Naive thymus-derived CD4-positive, alpha-beta T cell (primary cell): ENCODE measurements around the gene PLOD1. TPM values are rescaled to one million over a fixed set of nuclear protein-coding genes. Genes with fewer than 3 reads are reported as not detected.
A peak's percentile ranks its signal among the peaks of the same experiment; 100 is the strongest.

Source experiments
- ATAC-seq: fragments of 150-1000 bp; cut with Tn5 transposase; 2 replicates; pipeline ENCODE4 v1.10.0; 2021; ENCODE audit warnings: mild to moderate bottlenecking, moderate library complexity
- CTCF ChIA-PET: fragments of 350-600 bp; sonication (Branson Sonifier 250); formaldehyde crosslinking; loops from one replicate; lab custom pipeline; 2021; ENCODE audit warnings: antibody characterized with exemption; lab: Charles Lee
- POLR2A ChIA-PET: fragments of 350-600 bp; sonication (Branson Sonifier 250); formaldehyde crosslinking; loops from one replicate; lab custom pipeline; 2021; ENCODE audit warnings: antibody characterized with exemption, inconsistent platforms; lab: Charles Lee
- DNase-seq, 9 donors: peaks; one replicate each; pipeline versions ENCODE4 v3.0.0 to v3.0.0-alpha.2; 2020 to 2022; ENCODE audit warnings: mixed read lengths in 1 of 9
- H3K27ac ChIP-seq: one replicate; pipeline ENCODE4 v1.7.0; 2013; ENCODE audit warnings: mild to moderate bottlenecking, low read depth, low read length, moderate library complexity
- H3K27me3 ChIP-seq, 2 donors: one replicate each; pipeline ENCODE4 v1.7.0; 2013; ENCODE audit warnings: low read length in 2 of 2, mild to moderate bottlenecking in 2 of 2, moderate library complexity in 2 of 2; ENCODE audit not compliant: control insufficient read depth in 2 of 2, insufficient read depth in 2 of 2
- H3K36me3 ChIP-seq, 3 experiments: 1 replicate in 2 of 3; 2 replicates in 1 of 3; pipeline ENCODE4 v1.7.0; 2013; ENCODE audit warnings: low read length in 3 of 3, mild to moderate bottlenecking in 3 of 3, moderate library complexity in 1 of 3; ENCODE audit not compliant: insufficient read depth in 3 of 3, control insufficient read depth in 2 of 3
- H3K4me1 ChIP-seq, 2 donors: one replicate each; pipeline ENCODE4 v1.7.0; 2013; ENCODE audit warnings: low read length in 2 of 2, mild to moderate bottlenecking in 2 of 2, moderate library complexity in 1 of 2; ENCODE audit not compliant: control insufficient read depth in 2 of 2, insufficient read depth in 2 of 2
- H3K4me3 ChIP-seq: 2 replicates; pipeline ENCODE4 v1.7.0; 2013; ENCODE audit warnings: mild to moderate bottlenecking, low read length
- H3K9me3 ChIP-seq, 3 experiments: 1 replicate in 2 of 3; 2 replicates in 1 of 3; pipeline ENCODE4 v1.7.0; 2013; ENCODE audit warnings: low read length in 3 of 3; ENCODE audit not compliant: control insufficient read depth in 2 of 3
- H3K27ac Mint-ChIP-seq, 9 donors: one replicate each; pipeline ENCODE4 v1.8.0; 2020 to 2022; ENCODE audit warnings: mixed read lengths in 9 of 9, mild to moderate bottlenecking in 8 of 9, moderate library complexity in 5 of 9, inconsistent platforms in 2 of 9
- H3K27me3 Mint-ChIP-seq, 5 donors: one replicate each; pipeline ENCODE4 v1.8.0; 2021 to 2022; ENCODE audit warnings: mixed read lengths in 5 of 5, mild to moderate bottlenecking in 1 of 5
- H3K36me3 Mint-ChIP-seq, 5 donors: one replicate each; pipeline ENCODE4 v1.8.0; 2020 to 2022; ENCODE audit warnings: mixed read lengths in 5 of 5, mild to moderate bottlenecking in 3 of 5, inconsistent platforms in 1 of 5
- H3K4me1 Mint-ChIP-seq, 7 donors: one replicate each; pipeline ENCODE4 v1.8.0; 2020 to 2022; ENCODE audit warnings: mixed read lengths in 7 of 7, mild to moderate bottlenecking in 3 of 7, inconsistent platforms in 1 of 7
- H3K4me3 Mint-ChIP-seq, 10 donors: one replicate each; pipeline ENCODE4 v1.8.0; 2020 to 2022; ENCODE audit warnings: mild to moderate bottlenecking in 10 of 10, mixed read lengths in 10 of 10, moderate library complexity in 6 of 10, inconsistent platforms in 2 of 10
- H3K9me3 Mint-ChIP-seq, 11 donors: one replicate each; pipeline ENCODE4 v1.8.0; 2020 to 2022; ENCODE audit warnings: mixed read lengths in 11 of 11, mild to moderate bottlenecking in 4 of 11, inconsistent platforms in 1 of 11, moderate library complexity in 1 of 11
- intact Hi-C, 2 donors: fragments of 100-400 bp; cut with micrococcal nuclease; formaldehyde crosslinking; loops; one replicate each; pipeline ENCODE4 v1.15.1; 2023
- polyA plus RNA-seq, 2 donors: library from polyadenylated mRNA; unstranded; fragments of 300-500 nt; fragmentation: Illumina TruSeq; gene quantifications; one replicate each; pipeline ENCODE4 v1.2.3, GENCODE V29; 2021
- total RNA-seq, 6 experiments: library from RNA in 5 of 6; stranded (reverse) in 5 of 6; gene quantifications; 1 replicate in 5 of 6; 2 replicates in 1 of 6; pipeline ENCODE4 v1.2.3 and lab custom pipeline; 2021 to 2026

PLOD1 gene
- total and polyA plus RNA-seq, 7 experiments from 2014 or later, result 1.8 to 24.2 (median 4.2) TPM

- intact Hi-C loops, result no loop called here
Measured at GRCh38 chr1:11961230-11961629, 26.7 kb downstream of the PLOD1 start.

DNA sequence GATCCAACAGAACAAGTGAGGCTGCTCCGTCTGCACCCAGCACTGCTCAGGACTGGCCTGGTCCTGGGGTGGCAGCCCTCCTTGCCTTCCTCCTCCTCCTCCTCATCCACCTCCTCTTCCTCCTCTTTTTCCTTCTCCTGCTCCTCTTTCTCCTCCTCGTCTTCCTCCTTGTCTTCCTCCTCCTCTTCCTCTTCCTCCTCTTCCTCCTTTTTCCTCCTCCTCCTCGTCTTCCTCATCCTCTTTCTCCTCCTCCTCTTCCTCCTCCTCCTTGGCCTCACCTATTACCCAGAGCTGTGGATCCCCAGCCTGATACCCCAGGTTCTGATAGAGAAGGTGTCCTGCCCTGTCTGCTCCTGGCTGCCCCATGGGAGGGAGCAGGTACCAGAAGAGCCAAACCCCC is 29.1 kb downstream of the PLOD1 start:
- H3K27ac ChIP-seq, result no peak overlapping the region
- DNase-seq (no peak), ATAC-seq (no peak)
- H3K9me3 ChIP-seq, result no peaks in the 10 kb centered on the region
- Mint-ChIP-seq H3K27me3 (no peaks in the 10 kb centered on the region), H3K4me3 (no peak overlapping the region), H3K9me3 (no peaks in the 10 kb centered on the region), H3K4me1 (peaks cover 0 to 5% (median 0%) of the 10 kb centered on the region in 7 donors), H3K27ac (no peak overlapping the region), H3K36me3 (peaks cover 0 to 8% (median 0%) of the 10 kb centered on the region in 5 donors)
- H3K27me3 ChIP-seq, result no peaks in the 10 kb centered on the region
- H3K4me3 ChIP-seq, result no peak overlapping the region
- H3K36me3 ChIP-seq, result no peaks in the 10 kb centered on the region
- ChIA-PET CTCF (no interaction called here), POLR2A (no interaction called here)
- intact Hi-C loops, result no loop called here
- no peaks in the 10 kb centered on the region for H3K4me1 ChIP-seq

More at GRCh38 chr1:11961230-11961629, 26.7 kb downstream of the PLOD1 start:
- H3K36me3 ChIP-seq, result no peaks in the 10 kb centered on the region
- no peak overlapping the region for H3K4me3 ChIP-seq
- no peak overlapping the region for H3K4me3 Mint-ChIP-seq
- H3K9me3 Mint-ChIP-seq, result no peaks in the 10 kb centered on the region
- H3K27ac Mint-ChIP-seq, result no peak overlapping the region
- no peaks in the 10 kb centered on the region for H3K27me3 Mint-ChIP-seq
- no peaks in the 10 kb centered on the region for H3K9me3 ChIP-seq
- ChIA-PET CTCF (interaction anchor here (0.7 kb wide), 2 partner anchors 42 to 85 kb away, joined by 3 to 4 read pairs; no protein-coding TSS in a partner anchor), POLR2A (no interaction called here)
- no peaks in the 10 kb centered on the region for H3K27me3 ChIP-seq
- no peaks in the 10 kb centered on the region for H3K4me1 ChIP-seq
- ATAC-seq (no peak), DNase-seq (no peak)
- peaks cover 0 to 5% (median 0%) of the 10 kb centered on the region in 7 donors for H3K4me1 Mint-ChIP-seq
- H3K27ac ChIP-seq, result no peak overlapping the region
- peaks cover 0 to 3% (median 0%) of the 10 kb centered on the region in 5 donors for H3K36me3 Mint-ChIP-seq

DNA sequence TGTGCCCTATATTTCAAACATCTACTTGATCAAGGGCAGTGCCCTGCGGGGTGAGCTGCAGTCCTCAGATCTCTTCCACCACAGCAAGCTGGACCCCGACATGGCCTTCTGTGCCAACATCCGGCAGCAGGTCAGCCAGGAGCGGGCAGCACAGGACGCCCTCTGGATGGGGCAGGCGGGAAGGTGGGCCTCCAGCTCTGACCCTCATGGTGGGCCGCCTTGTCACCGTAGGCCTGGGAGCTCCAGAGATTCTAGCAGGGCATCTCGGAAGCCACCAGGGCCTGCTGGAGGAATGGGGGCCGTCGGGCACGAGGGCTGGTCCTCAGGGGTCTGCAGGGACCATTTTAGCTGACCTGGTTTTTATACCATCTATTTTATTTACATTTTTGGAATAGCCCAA is 30.1 kb downstream of the PLOD1 start:
- Mint-ChIP-seq H3K36me3 (peaks cover 0 to 8% (median 0%) of the 10 kb centered on the region in 5 donors), H3K27me3 (no peaks in the 10 kb centered on the region), H3K27ac (no peak overlapping the region), H3K4me3 (no peak overlapping the region), H3K4me1 (peaks cover 0 to 5% (median 0%) of the 10 kb centered on the region in 7 donors), H3K9me3 (no peaks in the 10 kb centered on the region)
- no peaks in the 10 kb centered on the region for H3K9me3 ChIP-seq
- H3K36me3 ChIP-seq, result no peaks in the 10 kb centered on the region
- ATAC-seq (no peak), DNase-seq (no peak)
- H3K27ac ChIP-seq, result no peak overlapping the region
- no peak overlapping the region for H3K4me3 ChIP-seq
- intact Hi-C loops, result no loop called here
- H3K27me3 ChIP-seq, result no peaks in the 10 kb centered on the region
- H3K4me1 ChIP-seq, result no peaks in the 10 kb centered on the region
- CTCF ChIA-PET, result no interaction called here
- POLR2A ChIA-PET, result no interaction called here

DNA sequence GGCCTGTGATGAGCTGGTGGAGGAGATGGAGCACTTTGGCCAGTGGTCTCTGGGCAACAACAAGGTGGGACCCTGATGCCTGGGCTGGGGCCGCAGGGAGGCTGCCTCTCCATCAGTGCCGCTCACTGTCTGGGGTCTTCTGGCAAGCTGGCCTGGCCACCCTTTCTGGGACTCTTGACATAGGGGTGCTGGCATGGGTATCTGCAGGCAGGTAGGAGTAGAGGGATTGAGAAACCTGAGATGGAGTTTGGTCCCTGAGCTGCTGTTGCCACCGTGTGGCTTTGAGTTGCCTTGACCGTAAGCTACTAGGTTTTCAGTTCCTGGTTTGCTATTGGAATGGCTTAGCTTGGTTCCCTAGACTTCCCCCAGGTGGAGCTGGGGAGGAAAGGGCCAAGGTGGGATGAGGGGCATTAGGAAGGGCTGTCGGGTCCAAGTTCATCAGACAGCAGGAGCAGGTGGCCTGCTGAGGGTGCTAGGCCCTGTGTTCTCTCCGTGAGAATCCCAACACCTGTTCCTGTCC is 32.6 kb downstream of the PLOD1 start:
- Mint-ChIP-seq H3K36me3 (peaks cover 0 to 8% (median 0%) of the 10 kb centered on the region in 5 donors), H3K4me3 (no peak overlapping the region), H3K27me3 (no peaks in the 10 kb centered on the region), H3K27ac (peak overlapping the region in 1 of 9 donors; percentile 30), H3K4me1 (peaks cover 0 to 8% (median 0%) of the 10 kb centered on the region in 7 donors), H3K9me3 (no peaks in the 10 kb centered on the region)
- POLR2A ChIA-PET, result interaction anchor here (1.1 kb wide), 1 partner anchor 57 kb away, joined by 4 read pairs; no protein-coding TSS in a partner anchor
- H3K27me3 ChIP-seq, result no peaks in the 10 kb centered on the region
- no peaks in the 10 kb centered on the region for H3K36me3 ChIP-seq
- H3K27ac ChIP-seq, result no peak overlapping the region
- no peak overlapping the region for H3K4me3 ChIP-seq
- intact Hi-C loops, result loop anchor here in 1 of 2 donors (1.0 kb wide), 1 partner anchor 129 kb away; no protein-coding TSS in a partner anchor
- DNase-seq (peak in 1 of 9 donors; percentile 14), ATAC-seq (peak; percentile 42)
- CTCF ChIA-PET, result no interaction called here
- H3K4me1 ChIP-seq, result no peaks in the 10 kb centered on the region
- no peaks in the 10 kb centered on the region for H3K9me3 ChIP-seq

DNA sequence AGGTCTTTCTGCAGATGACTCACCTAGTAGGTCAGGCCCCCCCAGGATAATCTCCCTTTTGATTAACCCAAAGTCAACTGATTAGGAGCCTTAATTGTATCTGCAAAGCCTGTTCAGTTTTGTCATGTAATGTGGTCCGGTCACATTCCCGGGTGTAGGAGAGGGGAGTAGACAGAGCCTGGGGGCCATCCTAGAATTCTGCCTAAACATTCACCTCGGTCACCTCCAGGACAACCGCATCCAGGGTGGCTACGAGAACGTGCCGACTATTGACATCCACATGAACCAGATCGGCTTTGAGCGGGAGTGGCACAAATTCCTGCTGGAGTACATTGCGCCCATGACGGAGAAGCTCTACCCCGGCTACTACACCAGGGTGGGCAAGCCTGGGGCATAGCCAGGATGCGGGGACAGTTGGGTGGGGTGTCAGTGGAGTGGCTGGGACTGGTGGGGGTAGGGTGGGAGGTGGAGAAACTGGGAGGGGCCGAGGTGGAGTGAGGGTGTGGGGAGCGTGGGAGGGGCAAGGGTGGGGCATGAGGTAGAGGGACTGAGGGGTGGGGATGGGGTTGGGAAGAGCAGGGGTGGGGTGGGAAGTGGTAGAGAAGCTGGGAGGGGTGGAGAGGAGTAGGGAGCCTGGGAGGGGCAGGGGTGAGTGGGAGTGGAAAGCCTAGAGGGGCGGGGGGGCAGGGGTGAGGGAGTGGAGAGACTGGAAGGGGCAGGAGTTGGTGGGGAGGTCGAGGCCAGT is 36.1 kb downstream of the PLOD1 start:
- no peaks in the 10 kb centered on the region for H3K9me3 ChIP-seq
- intact Hi-C loops, result no loop called here
- ChIA-PET POLR2A (interaction anchor here (0.6 kb wide), 1 partner anchor 7 kb away, joined by 4 read pairs; no protein-coding TSS in a partner anchor), CTCF (no interaction called here)
- no peaks in the 10 kb centered on the region for H3K4me1 ChIP-seq
- Mint-ChIP-seq H3K4me1 (peaks cover 0 to 36% (median 0%) of the 10 kb centered on the region in 7 donors), H3K36me3 (peaks cover 0 to 15% (median 0%) of the 10 kb centered on the region in 5 donors), H3K27me3 (no peaks in the 10 kb centered on the region), H3K27ac (no peak overlapping the region), H3K4me3 (no peak overlapping the region), H3K9me3 (no peaks in the 10 kb centered on the region)
- H3K4me3 ChIP-seq, result no peak overlapping the region
- no peak for ATAC-seq
- H3K27ac ChIP-seq, result no peak overlapping the region
- H3K27me3 ChIP-seq, result no peaks in the 10 kb centered on the region
- no peaks in the 10 kb centered on the region for H3K36me3 ChIP-seq
- no peak for DNase-seq

GRCh38 chr1:11977625-11978024 is 43.1 kb downstream of the PLOD1 start:
- intact Hi-C loops, result no loop called here

More at GRCh38 chr1:11977625-11978024, 43.1 kb downstream of the PLOD1 start:
- peaks cover 0 to 16% (median 0%) of the 10 kb centered on the region in 3 experiments for H3K36me3 ChIP-seq
- ChIA-PET CTCF (no interaction called here), POLR2A (interaction anchor here (0.7 to 4.9 kb wide), 2 partner anchors 7 to 69 kb away, joined by 4 to 83 read pairs; no protein-coding TSS in a partner anchor)
- DNase-seq, result no peak
- no peaks in the 10 kb centered on the region for H3K9me3 Mint-ChIP-seq
- peaks cover 9 to 22% of the 10 kb centered on the region in 2 donors for H3K4me1 ChIP-seq
- H3K4me3 ChIP-seq, result no peak overlapping the region
- peaks cover 22 to 41% (median 27%) of the 10 kb centered on the region in 7 donors for H3K4me1 Mint-ChIP-seq
- H3K4me3 Mint-ChIP-seq, result peak overlapping the region in 6 of 10 donors; percentile 6 to 61 (median 28)
- ATAC-seq, result no peak
- H3K36me3 Mint-ChIP-seq, result peaks cover 0 to 14% (median 4%) of the 10 kb centered on the region in 5 donors
- H3K9me3 ChIP-seq, result no peaks in the 10 kb centered on the region
- peak overlapping the region in 2 of 9 donors; percentile 41 to 49 for H3K27ac Mint-ChIP-seq
- no peaks in the 10 kb centered on the region for H3K27me3 Mint-ChIP-seq
- no peaks in the 10 kb centered on the region for H3K27me3 ChIP-seq
- H3K27ac ChIP-seq, result no peak overlapping the region
